Measurements from ENCODE around the gene PROS1. TPM values are rescaled to one million over a fixed set of nuclear protein-coding genes. Genes with fewer than 3 reads are reported as not detected.
"Not testable (repeated sequence)": the region's sequence is repeated elsewhere in the genome, so short reads cannot be mapped to it uniquely, and the experiment has no call there.

PROS1 gene
- total RNA-seq, 1 donor from 2014 or later = 275 TPM

- intact Hi-C loops (cut with DNase I) = no loop called here
- DNase-seq (ENCODE audit: low spot score) = no peak
Observed at GRCh38 chr3:93907132-93907531, 66.6 kb downstream of the PROS1 start.

GRCh38 chr3:93906245-93906644 lies 67.5 kb downstream of the PROS1 start:
- DNase-seq (ENCODE audit: low spot score) = no peak
- intact Hi-C loops (cut with DNase I) = loop anchor here (1.0 kb wide), 1 partner anchor 163 kb away; no protein-coding TSS in a partner anchor

GRCh38 chr3:93904568-93904967 lies 69.1 kb downstream of the PROS1 start:
- intact Hi-C loops (cut with DNase I) = no loop called here
- no peak for DNase-seq (ENCODE audit: low spot score)

GRCh38 chr3:93878250-93879017 lies 95.3 kb downstream of the PROS1 start:
- DNase-seq (ENCODE audit: low spot score); intact Hi-C loops (cut with DNase I): not testable (repeated sequence)

- intact Hi-C loops (cut with DNase I); DNase-seq (ENCODE audit: low spot score): not testable (repeated sequence)
Observed at GRCh38 chr3:93877427-93877826, 96.3 kb downstream of the PROS1 start.

- intact Hi-C loops (cut with DNase I); DNase-seq (ENCODE audit: low spot score): not testable (repeated sequence)
Observed at GRCh38 chr3:93873412-93873811, 100.3 kb downstream of the PROS1 start.

- no peak for DNase-seq (ENCODE audit: low spot score)
- intact Hi-C loops (cut with DNase I) = no loop called here
Observed at GRCh38 chr3:93867425-93867824, 106.3 kb downstream of the PROS1 start.

GRCh38 chr3:93861017-93861416 lies 112.7 kb downstream of the PROS1 start:
- intact Hi-C loops (cut with DNase I) = no loop called here
- no peak for DNase-seq (ENCODE audit: low spot score)

GRCh38 chr3:93855401-93855800 lies 118.3 kb downstream of the PROS1 start:
- intact Hi-C loops (cut with DNase I) = no loop called here

GRCh38 chr3:93852228-93852627 lies 121.5 kb downstream of the PROS1 start:
- DNase-seq (ENCODE audit: low spot score); intact Hi-C loops (cut with DNase I): not testable (repeated sequence)

More at GRCh38 chr3:93855401-93855800, 118.3 kb downstream of the PROS1 start:
- DNase-seq (ENCODE audit: low spot score) = no peak

- DNase-seq (ENCODE audit: low spot score) = no peak
- intact Hi-C loops (cut with DNase I) = no loop called here
Observed at GRCh38 chr3:93843981-93844380, 129.7 kb downstream of the PROS1 start.

- DNase-seq (ENCODE audit: low spot score); intact Hi-C loops (cut with DNase I): not testable (repeated sequence)
Observed at GRCh38 chr3:93839193-93839592, 134.5 kb downstream of the PROS1 start.

Other genes with a start within 250 kb of the PROS1 start
- gene ARL13B, start 6.3 kb upstream of the PROS1 start, total RNA-seq = 9.2 TPM
- gene STX19, start 54.7 kb upstream of the PROS1 start, total RNA-seq = not detected
- gene DHFR2, start 89.0 kb upstream of the PROS1 start, total RNA-seq = 3.4 TPM
- gene NSUN3, start 89.2 kb upstream of the PROS1 start, total RNA-seq = 6.8 TPM